Measurements from ENCODE around the gene CTIF. TPM values are rescaled to one million over a fixed set of nuclear protein-coding genes. Genes with fewer than 3 reads are reported as not detected.
A peak's percentile ranks its signal among the peaks of the same experiment; 100 is the strongest.

CTIF gene
- polyA plus RNA-seq, 4 donors: 8.1 to 22.6 (median 11.3) TPM

DNA sequence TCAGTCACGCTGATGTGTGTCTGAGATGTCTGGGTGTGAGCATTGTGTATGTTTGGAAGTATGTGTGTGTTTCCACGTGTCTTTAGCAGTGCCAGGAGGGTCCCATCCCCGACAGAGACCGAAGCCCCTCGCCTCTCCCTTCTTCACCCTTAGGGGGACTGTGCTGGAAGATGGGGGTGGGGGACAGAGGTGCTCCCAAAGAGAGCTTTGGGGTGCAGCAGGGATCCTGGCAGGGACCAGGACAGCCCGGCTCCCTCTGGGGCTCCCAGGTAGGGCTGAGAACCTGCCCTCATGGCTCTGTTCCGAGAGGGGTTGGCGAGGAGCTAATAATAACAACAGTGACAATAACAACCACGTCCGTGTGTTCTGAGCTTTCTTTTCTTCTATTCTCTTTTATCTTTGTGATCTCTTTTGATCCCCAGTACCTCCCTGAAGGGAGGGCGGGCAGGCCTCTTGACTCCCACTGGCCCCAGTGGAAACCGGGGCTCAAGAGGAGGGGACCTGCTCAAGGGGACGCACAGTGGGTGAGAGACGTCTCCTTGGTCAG lies 354.3 kb downstream of the CTIF start:
- 71 to 74% (median 72%) methylated on average over 14 of the region's 14 CpGs for WGBS, 3 donors
- FAIRE-seq (no peak), DNase-seq (no peak)
- peaks cover 0 to 27% (median 2%) of the 10 kb centered on the region in 3 donors for H3K4me1 ChIP-seq (ENCODE audit: control insufficient read depth in 3 of 3, insufficient read depth in 2 of 3, low read depth in 1 of 3, low read length in 2 of 3)
- no peaks in the 10 kb centered on the region for H3K9me3 ChIP-seq (ENCODE audit: control insufficient read depth in 2 of 2, insufficient read depth in 1 of 2, low read depth in 1 of 2, low read length in 1 of 2)
- H3K27me3 ChIP-seq (ENCODE audit: control insufficient read depth in 3 of 3, insufficient read depth in 3 of 3, low read length in 3 of 3): no peaks in the 10 kb centered on the region
- H3K4me3 ChIP-seq (ENCODE audit: low read depth in 1 of 3, low read length in 3 of 3): no peak overlapping the region
- no peaks in the 10 kb centered on the region for H3K36me3 ChIP-seq (ENCODE audit: control insufficient read depth in 3 of 3, insufficient read depth in 2 of 3, low read depth in 1 of 3, low read length in 3 of 3)
- H3K27ac ChIP-seq (ENCODE audit: low read depth in 1 of 3, low read length in 2 of 3): no peak overlapping the region

- Histone ChIP-seq H3K4me3 (ENCODE audit: low read depth in 1 of 3, low read length in 3 of 3) (no peak overlapping the region), H3K4me1 (ENCODE audit: control insufficient read depth in 3 of 3, insufficient read depth in 2 of 3, low read depth in 1 of 3, low read length in 2 of 3) (peaks cover 0 to 22% (median 2%) of the 10 kb centered on the region in 3 donors), H3K9me3 (ENCODE audit: control insufficient read depth in 2 of 2, insufficient read depth in 1 of 2, low read depth in 1 of 2, low read length in 1 of 2) (no peaks in the 10 kb centered on the region), H3K27me3 (ENCODE audit: control insufficient read depth in 3 of 3, insufficient read depth in 3 of 3, low read length in 3 of 3) (no peaks in the 10 kb centered on the region), H3K27ac (ENCODE audit: low read depth in 1 of 3, low read length in 2 of 3) (no peak overlapping the region), H3K36me3 (ENCODE audit: control insufficient read depth in 3 of 3, insufficient read depth in 2 of 3, low read depth in 1 of 3, low read length in 3 of 3) (no peaks in the 10 kb centered on the region)
- FAIRE-seq (no peak), DNase-seq (peak; percentile 50 to 77)
- WGBS, 3 donors: 45 to 75% (median 63%) methylated on average over 25 of the region's 25 CpGs
Observed at GRCh38 chr18:48893608-48894600, 355.1 kb downstream of the CTIF start.

- Histone ChIP-seq H3K4me1 (ENCODE audit: control insufficient read depth in 3 of 3, insufficient read depth in 2 of 3, low read depth in 1 of 3, low read length in 2 of 3) (peaks cover 0 to 13% (median 2%) of the 10 kb centered on the region in 3 donors), H3K9me3 (ENCODE audit: control insufficient read depth in 2 of 2, insufficient read depth in 1 of 2, low read depth in 1 of 2, low read length in 1 of 2) (no peaks in the 10 kb centered on the region), H3K4me3 (ENCODE audit: low read depth in 1 of 3, low read length in 3 of 3) (no peak overlapping the region), H3K27me3 (ENCODE audit: control insufficient read depth in 3 of 3, insufficient read depth in 3 of 3, low read length in 3 of 3) (no peaks in the 10 kb centered on the region), H3K36me3 (ENCODE audit: control insufficient read depth in 3 of 3, insufficient read depth in 2 of 3, low read depth in 1 of 3, low read length in 3 of 3) (no peaks in the 10 kb centered on the region), H3K27ac (ENCODE audit: low read depth in 1 of 3, low read length in 2 of 3) (no peak overlapping the region)
- DNase-seq (no peak), FAIRE-seq (no peak)
- WGBS, 3 donors: 82 to 96% (median 93%) methylated on average over 5 of the region's 5 CpGs
Observed at GRCh38 chr18:48894799-48895346, 356.0 kb downstream of the CTIF start.

DNA sequence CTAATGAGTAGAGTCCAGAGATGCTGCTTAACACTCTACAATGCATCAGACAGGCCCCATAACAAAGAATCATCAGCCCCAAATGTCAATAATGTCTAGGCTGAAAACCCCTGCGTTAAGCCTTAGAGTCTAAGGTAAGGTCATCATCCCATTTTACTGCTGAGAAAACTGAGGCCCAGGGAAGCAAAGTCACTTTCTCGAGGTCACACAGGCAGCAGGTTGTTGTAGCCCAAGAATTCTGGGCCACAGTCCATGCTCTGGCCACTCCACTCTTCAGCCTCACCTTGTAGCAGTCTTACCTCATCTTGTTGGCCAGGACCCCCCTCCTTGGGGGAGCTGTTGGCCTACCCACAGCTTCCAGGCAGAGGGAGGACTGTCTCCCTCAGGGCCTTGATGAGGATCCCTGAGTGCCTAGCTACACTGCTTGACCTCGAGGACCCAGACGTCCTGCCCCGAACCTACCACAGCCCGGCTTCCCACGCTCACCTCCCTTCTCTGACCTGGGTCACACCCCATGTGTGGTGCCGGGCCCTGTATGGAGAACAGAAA lies 357.6 kb downstream of the CTIF start:
- peaks cover 0 to 13% (median 2%) of the 10 kb centered on the region in 3 donors for H3K4me1 ChIP-seq (ENCODE audit: control insufficient read depth in 3 of 3, insufficient read depth in 2 of 3, low read depth in 1 of 3, low read length in 2 of 3)
- no peak for DNase-seq
- 82 to 86% (median 83%) methylated on average over 8 of the region's 8 CpGs for WGBS, 3 donors
- H3K4me3 ChIP-seq (ENCODE audit: low read depth in 1 of 3, low read length in 3 of 3): no peak overlapping the region
- FAIRE-seq: no peak
- no peaks in the 10 kb centered on the region for H3K9me3 ChIP-seq (ENCODE audit: control insufficient read depth in 2 of 2, insufficient read depth in 1 of 2, low read depth in 1 of 2, low read length in 1 of 2)
- H3K27me3 ChIP-seq (ENCODE audit: control insufficient read depth in 3 of 3, insufficient read depth in 3 of 3, low read length in 3 of 3): no peaks in the 10 kb centered on the region
- no peaks in the 10 kb centered on the region for H3K36me3 ChIP-seq (ENCODE audit: control insufficient read depth in 3 of 3, insufficient read depth in 2 of 3, low read depth in 1 of 3, low read length in 3 of 3)
- peak overlapping the region in 1 of 3 donors; percentile 49 for H3K27ac ChIP-seq (ENCODE audit: low read depth in 1 of 3, low read length in 2 of 3)

GRCh38 chr18:48896875-48897511 lies 358.2 kb downstream of the CTIF start:
- WGBS, 3 donors: 75 to 88% (median 83%) methylated on average over 9 of the region's 9 CpGs
- FAIRE-seq: no peak
- Histone ChIP-seq H3K4me1 (ENCODE audit: control insufficient read depth in 3 of 3, insufficient read depth in 2 of 3, low read depth in 1 of 3, low read length in 2 of 3) (peaks cover 0 to 19% (median 2%) of the 10 kb centered on the region in 3 donors), H3K27ac (ENCODE audit: low read depth in 1 of 3, low read length in 2 of 3) (peak overlapping the region in 1 of 3 donors; percentile 49), H3K9me3 (ENCODE audit: control insufficient read depth in 2 of 2, insufficient read depth in 1 of 2, low read depth in 1 of 2, low read length in 1 of 2) (no peaks in the 10 kb centered on the region), H3K36me3 (ENCODE audit: control insufficient read depth in 3 of 3, insufficient read depth in 2 of 3, low read depth in 1 of 3, low read length in 3 of 3) (no peaks in the 10 kb centered on the region), H3K4me3 (ENCODE audit: low read depth in 1 of 3, low read length in 3 of 3) (no peak overlapping the region), H3K27me3 (ENCODE audit: control insufficient read depth in 3 of 3, insufficient read depth in 3 of 3, low read length in 3 of 3) (no peaks in the 10 kb centered on the region)
- DNase-seq: peak in 1 of 2 donors; percentile 15

- FAIRE-seq: no peak
- peak overlapping the region in 1 of 3 donors; percentile 32 for H3K27ac ChIP-seq (ENCODE audit: low read depth in 1 of 3, low read length in 2 of 3)
- WGBS, 3 donors: 78 to 92% (median 90%) methylated on average over 5 of the region's 5 CpGs
Observed at GRCh38 chr18:48897531-48897930, 358.7 kb downstream of the CTIF start.

GRCh38 chr18:48898521-48898920 lies 359.7 kb downstream of the CTIF start:
- Histone ChIP-seq H3K4me3 (ENCODE audit: low read depth in 1 of 3, low read length in 3 of 3) (no peak overlapping the region), H3K9me3 (ENCODE audit: control insufficient read depth in 2 of 2, insufficient read depth in 1 of 2, low read depth in 1 of 2, low read length in 1 of 2) (no peaks in the 10 kb centered on the region), H3K36me3 (ENCODE audit: control insufficient read depth in 3 of 3, insufficient read depth in 2 of 3, low read depth in 1 of 3, low read length in 3 of 3) (no peaks in the 10 kb centered on the region), H3K27ac (ENCODE audit: low read depth in 1 of 3, low read length in 2 of 3) (no peak overlapping the region), H3K27me3 (ENCODE audit: control insufficient read depth in 3 of 3, insufficient read depth in 3 of 3, low read length in 3 of 3) (no peaks in the 10 kb centered on the region), H3K4me1 (ENCODE audit: control insufficient read depth in 3 of 3, insufficient read depth in 2 of 3, low read depth in 1 of 3, low read length in 2 of 3) (peaks cover 2 to 22% (median 6%) of the 10 kb centered on the region in 3 donors)
- 91 to 96% (median 94%) methylated on average over 4 of the region's 4 CpGs for WGBS, 3 donors
- no peak for FAIRE-seq
- DNase-seq: no peak

More at GRCh38 chr18:48897531-48897930, 358.7 kb downstream of the CTIF start:
- Histone ChIP-seq H3K4me3 (ENCODE audit: low read depth in 1 of 3, low read length in 3 of 3) (no peak overlapping the region), H3K27me3 (ENCODE audit: control insufficient read depth in 3 of 3, insufficient read depth in 3 of 3, low read length in 3 of 3) (no peaks in the 10 kb centered on the region), H3K4me1 (ENCODE audit: control insufficient read depth in 3 of 3, insufficient read depth in 2 of 3, low read depth in 1 of 3, low read length in 2 of 3) (peaks cover 4 to 25% (median 4%) of the 10 kb centered on the region in 3 donors), H3K36me3 (ENCODE audit: control insufficient read depth in 3 of 3, insufficient read depth in 2 of 3, low read depth in 1 of 3, low read length in 3 of 3) (no peaks in the 10 kb centered on the region), H3K9me3 (ENCODE audit: control insufficient read depth in 2 of 2, insufficient read depth in 1 of 2, low read depth in 1 of 2, low read length in 1 of 2) (no peaks in the 10 kb centered on the region)
- DNase-seq: no peak

Measured in small intestine (tissue), 7 donors.